BLaER1 treated with 17β-estradiol and CSF1 and Interleukin-3, amounts not matched to agents 10 nM and 100 nM (cell line): Measurements from ENCODE around the gene MTA3.

Source experiments
- H3K27ac ChIP-seq, 11 experiments: shearing (Covaris generic); formaldehyde crosslinking; 2 replicates each; pipeline ENCODE4 v1.8.1; 2022
- H3K27me3 ChIP-seq, 11 experiments: shearing (Covaris generic); formaldehyde crosslinking; 2 replicates each; pipeline ENCODE4 v1.8.1; 2022
- H3K36me3 ChIP-seq, 11 experiments: shearing (Covaris generic); formaldehyde crosslinking; 2 replicates each; pipeline ENCODE4 v1.8.1; 2022
- H3K4me1 ChIP-seq, 10 experiments: shearing (Covaris generic); formaldehyde crosslinking; 2 replicates each; pipeline ENCODE4 v1.8.1; 2022
- H3K4me2 ChIP-seq, 11 experiments: shearing (Covaris generic); formaldehyde crosslinking; 2 replicates each; pipeline ENCODE4 v1.8.1; 2022
- H3K4me3 ChIP-seq, 10 experiments: shearing (Covaris generic); formaldehyde crosslinking; 2 replicates each; pipeline ENCODE4 v1.8.1; 2022
- H3K9ac ChIP-seq, 11 experiments: shearing (Covaris generic); formaldehyde crosslinking; 2 replicates each; pipeline ENCODE4 v1.8.1; 2022
- H3K9me3 ChIP-seq, 11 experiments: shearing (Covaris generic); formaldehyde crosslinking; replicated peaks in 1 of 11; 2 replicates each; pipeline ENCODE4 v1.8.1; 2022
- H4K20me1 ChIP-seq, 11 experiments: shearing (Covaris generic); formaldehyde crosslinking; 2 replicates each; pipeline ENCODE4 v1.8.1; 2022
- Cebpa-rat ChIP-seq, 11 experiments: shearing (Covaris generic); IDR thresholded peaks; 2 replicates each; pipeline ENCODE4 v1.8.1; 2022

The MTA3 gene

GRCh38 chr2:42736598-42737322 is 168.3 kb downstream of the MTA3 start:
- peaks cover 72 to 92% (median 82%) of the 10 kb centered on the region in 11 experiments for H3K36me3 ChIP-seq
- H3K4me3 ChIP-seq: no peak overlapping the region

GRCh38 chr2:42741140-42741539 is 172.7 kb downstream of the MTA3 start:
- Histone ChIP-seq H3K4me3 (no peak overlapping the region), H3K4me1 (peaks cover 9 to 12% (median 11%) of the 10 kb centered on the region in 10 experiments; a peak in 18 of 20 replicates), H4K20me1 (no peaks in the 10 kb centered on the region), H3K36me3 (peaks cover 34 to 70% (median 43%) of the 10 kb centered on the region in 11 experiments), H3K4me2 (peak overlapping the region; percentile 26 to 56 (median 38)), H3K9ac (peak overlapping the region in 1 of 11 experiments; percentile 16; a peak in 3 of 22 replicates), H3K27me3 (no peaks in the 10 kb centered on the region), H3K27ac (peak overlapping the region in 8 of 11 experiments; percentile 29 to 55 (median 42); a peak in 14 of 22 replicates), H3K9me3 (peaks cover 42 to 47% (median 44%) of the 10 kb centered on the region in 11 experiments)
- no peak for TF ChIP-seq Cebpa-rat (IDR thresholded peaks at IDR 0.05)

More at GRCh38 chr2:42736598-42737322, 168.3 kb downstream of the MTA3 start:
- no peak overlapping the region for H3K27ac ChIP-seq
- H4K20me1 ChIP-seq: no peaks in the 10 kb centered on the region
- H3K4me2 ChIP-seq: no peak overlapping the region
- H3K9me3 ChIP-seq: peaks cover 83 to 90% (median 88%) of the 10 kb centered on the region in 11 experiments
- no peaks in the 10 kb centered on the region for H3K27me3 ChIP-seq
- peaks cover 9 to 12% (median 11%) of the 10 kb centered on the region in 10 experiments; a peak in 18 of 20 replicates for H3K4me1 ChIP-seq
- H3K9ac ChIP-seq: no peak overlapping the region
- no peak for TF ChIP-seq Cebpa-rat (IDR thresholded peaks at IDR 0.05)

- no peaks in the 10 kb centered on the region for H3K27me3 ChIP-seq
- no peak overlapping the region for H3K4me2 ChIP-seq
- TF ChIP-seq Cebpa-rat (IDR thresholded peaks at IDR 0.05): no peak
- H3K4me3 ChIP-seq: no peak overlapping the region
- H3K9ac ChIP-seq: no peak overlapping the region
- H3K4me1 ChIP-seq: peaks cover 9 to 12% (median 11%) of the 10 kb centered on the region in 10 experiments; a peak in 18 of 20 replicates
- peaks cover 23 to 28% (median 26%) of the 10 kb centered on the region in 11 experiments for H3K9me3 ChIP-seq
- peaks cover 21 to 64% (median 28%) of the 10 kb centered on the region in 11 experiments; a peak in 21 of 22 replicates for H3K36me3 ChIP-seq
- H4K20me1 ChIP-seq: no peaks in the 10 kb centered on the region; a peak in 1 of 22 replicates
- no peak overlapping the region for H3K27ac ChIP-seq
Measured at GRCh38 chr2:42742740-42743658, 174.6 kb downstream of the MTA3 start.

GRCh38 chr2:42743659-42743990 is 175.2 kb downstream of the MTA3 start:
- H3K4me3 ChIP-seq: no peak overlapping the region
- peaks cover 17 to 59% (median 22%) of the 10 kb centered on the region in 11 experiments; a peak in 21 of 22 replicates for H3K36me3 ChIP-seq
- H3K27me3 ChIP-seq: peaks cover 0 to 1% (median 0%) of the 10 kb centered on the region in 11 experiments; a peak in 1 of 22 replicates
- H3K4me1 ChIP-seq: peaks cover 9 to 12% (median 11%) of the 10 kb centered on the region in 10 experiments; a peak in 18 of 20 replicates
- TF ChIP-seq Cebpa-rat (IDR thresholded peaks at IDR 0.05): no peak
- no peak overlapping the region for H3K27ac ChIP-seq
- H4K20me1 ChIP-seq: no peaks in the 10 kb centered on the region; a peak in 1 of 22 replicates
- H3K9ac ChIP-seq: no peak overlapping the region
- H3K9me3 ChIP-seq: peaks cover 17 to 22% (median 20%) of the 10 kb centered on the region in 11 experiments
- no peak overlapping the region for H3K4me2 ChIP-seq

- Histone ChIP-seq H3K9me3 (peaks cover 7 to 12% (median 10%) of the 10 kb centered on the region in 11 experiments), H3K27me3 (peaks cover 0 to 8% (median 0%) of the 10 kb centered on the region in 11 experiments; a peak in 1 of 22 replicates), H3K4me1 (peaks cover 9 to 12% (median 11%) of the 10 kb centered on the region in 10 experiments; a peak in 18 of 20 replicates), H3K9ac (no peak overlapping the region), H3K4me2 (no peak overlapping the region), H4K20me1 (no peaks in the 10 kb centered on the region; a peak in 1 of 22 replicates), H3K36me3 (peaks cover 8 to 55% (median 16%) of the 10 kb centered on the region in 11 experiments; a peak in 20 of 22 replicates), H3K4me3 (no peak overlapping the region), H3K27ac (no peak overlapping the region)
- no peak for TF ChIP-seq Cebpa-rat (IDR thresholded peaks at IDR 0.05)
Measured at GRCh38 chr2:42744545-42745082, 176.2 kb downstream of the MTA3 start.

- Histone ChIP-seq H3K36me3 (peaks cover 0 to 44% (median 5%) of the 10 kb centered on the region in 11 experiments; a peak in 14 of 22 replicates), H3K27ac (no peak overlapping the region), H3K9me3 (no peaks in the 10 kb centered on the region), H3K4me2 (no peak overlapping the region), H3K9ac (no peak overlapping the region), H3K4me3 (no peak overlapping the region), H3K27me3 (peaks cover 0 to 13% (median 0%) of the 10 kb centered on the region in 11 experiments; a peak in 1 of 22 replicates), H4K20me1 (peaks cover 0 to 13% (median 0%) of the 10 kb centered on the region in 11 experiments; a peak in 3 of 22 replicates), H3K4me1 (peaks cover 22 to 25% (median 24%) of the 10 kb centered on the region in 10 experiments)
- no peak for TF ChIP-seq Cebpa-rat (IDR thresholded peaks at IDR 0.05)
Measured at GRCh38 chr2:42747422-42747821, 179.0 kb downstream of the MTA3 start.

- no peak for TF ChIP-seq Cebpa-rat (IDR thresholded peaks at IDR 0.05)
- Histone ChIP-seq H3K4me3 (no peak overlapping the region), H3K36me3 (peaks cover 0 to 36% (median 5%) of the 10 kb centered on the region in 11 experiments; a peak in 13 of 22 replicates)
Measured at GRCh38 chr2:42748840-42749239, 180.4 kb downstream of the MTA3 start.

GRCh38 chr2:42752314-42752713 is 183.9 kb downstream of the MTA3 start:
- Histone ChIP-seq H3K27ac (peak overlapping the region; percentile 21 to 97 (median 91); a peak in 21 of 22 replicates), H3K9me3 (no peaks in the 10 kb centered on the region), H3K4me2 (peak overlapping the region; percentile 82 to 95 (median 86)), H4K20me1 (peaks cover 0 to 57% (median 0%) of the 10 kb centered on the region in 11 experiments; a peak in 2 of 22 replicates), H3K27me3 (peaks cover 0 to 47% (median 0%) of the 10 kb centered on the region in 11 experiments; a peak in 4 of 22 replicates), H3K9ac (peak overlapping the region in 10 of 11 experiments; percentile 38 to 82 (median 75); a peak in 19 of 22 replicates), H3K36me3 (peaks cover 0 to 10% (median 2%) of the 10 kb centered on the region in 11 experiments; a peak in 13 of 22 replicates), H3K4me3 (peak overlapping the region in 3 of 10 experiments; percentile 30 to 39 (median 35); a peak in 6 of 20 replicates), H3K4me1 (peaks cover 71 to 74% (median 73%) of the 10 kb centered on the region in 10 experiments)
- TF ChIP-seq Cebpa-rat (IDR thresholded peaks at IDR 0.05): peak in 10 of 11 experiments; percentile 45 to 90 (median 83); a peak in 18 of 22 replicates

More at GRCh38 chr2:42748840-42749239, 180.4 kb downstream of the MTA3 start:
- Histone ChIP-seq H3K4me2 (no peak overlapping the region), H3K9me3 (no peaks in the 10 kb centered on the region), H3K27ac (peak overlapping the region in 3 of 11 experiments; percentile 16 to 40 (median 26); a peak in 5 of 22 replicates), H4K20me1 (peaks cover 0 to 23% (median 0%) of the 10 kb centered on the region in 11 experiments; a peak in 3 of 22 replicates), H3K4me1 (peaks cover 36 to 39% (median 38%) of the 10 kb centered on the region in 10 experiments), H3K27me3 (peaks cover 0 to 18% (median 0%) of the 10 kb centered on the region in 11 experiments; a peak in 3 of 22 replicates), H3K9ac (no peak overlapping the region)
